RWPE1 (cell line): ENCODE measurements around the gene EML4.
A peak's percentile ranks its signal among the peaks of the same experiment; 100 is the strongest.
"Not testable (repeated sequence)": the region's sequence is repeated elsewhere in the genome, so short reads cannot be mapped to it uniquely, and the experiment has no call there.

ENCODE experiments used
- CTCF ChIA-PET: fragments of 350-600 bp; sonication (Branson Sonifier 250); formaldehyde crosslinking; extraction: SDS; loops from one replicate; lab custom pipeline; 2021; lab: Yijun Ruan, JAX
- POLR2A ChIA-PET: fragments of 400-600 bp; formaldehyde crosslinking; extraction: SDS; loops from one replicate; lab custom pipeline; 2020; ENCODE audit warnings: antibody characterized with exemption; ENCODE audit not compliant: low non-redundant PET; lab: Yijun Ruan, JAX
- DNase-seq: peaks from one replicate; pipeline ENCODE4 v3.0.0; 2012; ENCODE audit warnings: low spot score
- H3K27ac ChIP-seq: fragments of 450-650 bp; 2 replicates; pipeline ENCODE4 v1.5.1; 2017
- TF ChIP-seq, protein P1 (sequence below): fragments of 450-650 bp; conservative IDR thresholded peaks from 2 replicates; pipeline ENCODE4 v1.5.1; 2017; ENCODE audit warnings: low read depth, mild to moderate bottlenecking

Gene EML4

DNA sequence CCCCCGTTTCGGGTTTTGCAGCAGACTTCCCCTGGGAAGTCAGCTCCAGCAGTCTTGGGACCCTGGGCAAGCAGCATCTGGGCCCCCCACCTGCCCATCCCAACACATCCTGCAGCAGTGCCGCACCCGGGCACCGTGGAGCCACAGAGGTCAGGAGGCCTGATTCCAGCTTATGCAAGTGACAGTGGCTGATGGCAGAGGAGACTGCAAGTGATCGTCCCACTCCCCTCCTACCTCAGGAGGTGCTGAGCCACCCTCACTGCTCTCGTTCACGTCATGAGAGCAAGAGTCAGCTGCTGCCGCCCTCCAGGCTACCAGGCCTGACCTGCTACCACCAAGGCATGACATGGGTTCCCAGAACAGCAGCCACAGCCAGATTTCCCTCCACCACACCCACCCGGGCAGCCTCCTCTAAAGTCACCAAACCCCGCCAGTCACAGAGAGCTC is 173.7 kb downstream of the EML4 start:
- TF ChIP-seq, protein P1, sequence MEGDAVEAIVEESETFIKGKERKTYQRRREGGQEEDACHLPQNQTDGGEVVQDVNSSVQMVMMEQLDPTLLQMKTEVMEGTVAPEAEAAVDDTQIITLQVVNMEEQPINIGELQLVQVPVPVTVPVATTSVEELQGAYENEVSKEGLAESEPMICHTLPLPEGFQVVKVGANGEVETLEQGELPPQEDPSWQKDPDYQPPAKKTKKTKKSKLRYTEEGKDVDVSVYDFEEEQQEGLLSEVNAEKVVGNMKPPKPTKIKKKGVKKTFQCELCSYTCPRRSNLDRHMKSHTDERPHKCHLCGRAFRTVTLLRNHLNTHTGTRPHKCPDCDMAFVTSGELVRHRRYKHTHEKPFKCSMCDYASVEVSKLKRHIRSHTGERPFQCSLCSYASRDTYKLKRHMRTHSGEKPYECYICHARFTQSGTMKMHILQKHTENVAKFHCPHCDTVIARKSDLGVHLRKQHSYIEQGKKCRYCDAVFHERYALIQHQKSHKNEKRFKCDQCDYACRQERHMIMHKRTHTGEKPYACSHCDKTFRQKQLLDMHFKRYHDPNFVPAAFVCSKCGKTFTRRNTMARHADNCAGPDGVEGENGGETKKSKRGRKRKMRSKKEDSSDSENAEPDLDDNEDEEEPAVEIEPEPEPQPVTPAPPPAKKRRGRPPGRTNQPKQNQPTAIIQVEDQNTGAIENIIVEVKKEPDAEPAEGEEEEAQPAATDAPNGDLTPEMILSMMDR: no peak
- ChIA-PET CTCF (no interaction called here), POLR2A (no interaction called here)
- H3K27ac ChIP-seq: peak overlapping the region; percentile 66
- DNase-seq: no peak

DNA sequence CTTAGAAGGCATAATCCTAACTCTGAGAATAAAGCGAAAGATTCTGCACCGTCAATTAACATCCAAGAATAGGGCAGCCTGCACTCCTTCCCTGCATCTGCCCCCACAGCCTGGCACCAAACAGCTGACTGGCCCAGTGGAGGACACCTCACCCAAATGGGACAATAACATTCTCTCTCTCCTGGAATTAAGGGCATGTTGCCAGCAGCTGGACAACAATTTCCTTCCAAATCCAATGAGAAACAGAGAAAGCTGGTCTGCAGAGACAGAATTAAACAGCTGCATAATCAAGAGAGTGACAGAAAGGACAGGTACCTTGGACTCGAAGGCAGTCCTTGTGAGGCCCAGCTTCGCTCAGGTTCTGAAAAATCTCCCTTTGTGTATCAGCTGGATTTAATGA is 176.8 kb downstream of the EML4 start:
- POLR2A ChIA-PET: no interaction called here
- DNase-seq: no peak
- TF ChIP-seq, protein P1: no peak

DNA sequence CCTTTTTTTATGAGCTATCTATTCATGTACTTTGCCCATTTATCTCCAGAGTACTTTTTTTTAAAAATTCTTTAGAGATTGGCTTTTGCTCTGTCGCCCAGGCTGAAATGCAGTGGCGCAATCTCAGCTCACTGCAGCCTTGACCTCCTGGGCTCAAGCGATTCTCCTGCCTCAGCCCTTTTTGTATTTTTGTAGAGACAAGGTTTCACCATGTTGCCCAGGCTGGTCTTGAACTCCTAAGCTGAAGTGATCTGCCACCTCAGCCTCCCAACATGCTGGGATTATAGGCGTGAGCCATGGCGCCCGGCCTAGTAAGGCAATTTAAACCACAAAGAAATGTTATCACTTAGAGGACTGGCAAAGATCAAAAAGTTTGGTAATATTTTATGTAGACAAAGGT is 177.7 kb downstream of the EML4 start:
- H3K27ac ChIP-seq, POLR2A ChIA-PET, DNase-seq: not testable (repeated sequence)
- CTCF ChIA-PET: interaction anchor here (0.7 kb wide), 1 partner anchor 96 kb away, joined by 4 read pairs; no protein-coding TSS in a partner anchor

More for the DNA sequence above, 176.8 kb downstream of the EML4 start:
- CTCF ChIA-PET: interaction anchor here (0.5 kb wide), 1 partner anchor 26 kb away, joined by 3 read pairs; no protein-coding TSS in a partner anchor
- H3K27ac ChIP-seq: no peak overlapping the region

DNA sequence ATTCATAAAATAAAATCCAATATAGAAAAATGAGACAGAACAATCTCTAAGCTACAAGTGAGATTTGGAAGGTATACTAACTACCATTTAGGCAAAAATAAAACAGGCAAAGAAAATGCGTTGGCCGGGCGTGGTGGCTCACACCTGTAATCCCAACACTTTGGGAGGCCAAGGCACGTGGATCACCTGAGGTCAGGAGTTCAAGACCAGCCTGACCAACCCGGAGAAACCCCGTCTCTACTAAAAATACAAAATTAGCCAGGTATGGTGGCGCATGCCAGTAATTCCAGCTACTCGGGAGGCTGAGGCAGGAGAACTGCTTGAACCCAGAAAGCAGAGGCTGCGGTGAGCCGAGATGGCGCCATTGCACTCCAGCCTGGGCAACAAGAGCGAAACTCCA is 178.4 kb downstream of the EML4 start:
- H3K27ac ChIP-seq, DNase-seq, POLR2A ChIA-PET: not testable (repeated sequence)
- CTCF ChIA-PET: interaction anchor here (0.7 kb wide), 1 partner anchor 95 kb away, joined by 4 read pairs; no protein-coding TSS in a partner anchor

DNA sequence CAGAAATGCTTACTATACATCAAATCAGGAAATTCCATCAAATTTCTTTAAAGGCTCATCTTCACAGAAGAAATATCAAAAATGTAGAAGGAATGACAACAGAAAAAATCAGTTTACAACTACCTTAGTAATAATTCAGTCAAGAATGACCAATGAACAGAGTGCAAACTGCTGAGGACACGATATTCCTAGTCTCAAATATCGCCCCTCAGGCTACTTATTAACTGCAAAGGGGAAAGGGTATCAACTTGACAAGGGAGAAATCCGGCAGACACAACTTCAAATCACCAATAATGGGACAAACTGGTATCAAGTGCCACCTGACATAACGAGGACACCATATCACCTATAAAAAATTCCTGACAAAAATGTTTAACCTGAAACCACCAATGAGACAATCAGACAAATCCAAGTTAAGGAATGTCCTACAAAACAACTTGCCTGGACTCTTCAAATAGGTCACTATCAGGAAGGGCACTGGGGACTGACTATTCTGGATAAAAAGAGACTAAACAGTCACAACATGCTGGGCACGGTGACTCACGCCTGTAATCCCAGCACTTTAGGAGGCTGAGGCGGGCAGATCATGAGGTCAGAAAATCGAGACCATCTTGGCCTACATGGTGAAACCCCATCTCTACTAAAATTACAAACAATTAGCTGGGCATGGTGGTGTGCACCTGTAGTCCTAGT is 179.1 kb downstream of the EML4 start:
- no peak for DNase-seq
- TF ChIP-seq, protein P1: no peak
- CTCF ChIA-PET: no interaction called here
- H3K27ac ChIP-seq: no peak overlapping the region
- POLR2A ChIA-PET: no interaction called here

DNA sequence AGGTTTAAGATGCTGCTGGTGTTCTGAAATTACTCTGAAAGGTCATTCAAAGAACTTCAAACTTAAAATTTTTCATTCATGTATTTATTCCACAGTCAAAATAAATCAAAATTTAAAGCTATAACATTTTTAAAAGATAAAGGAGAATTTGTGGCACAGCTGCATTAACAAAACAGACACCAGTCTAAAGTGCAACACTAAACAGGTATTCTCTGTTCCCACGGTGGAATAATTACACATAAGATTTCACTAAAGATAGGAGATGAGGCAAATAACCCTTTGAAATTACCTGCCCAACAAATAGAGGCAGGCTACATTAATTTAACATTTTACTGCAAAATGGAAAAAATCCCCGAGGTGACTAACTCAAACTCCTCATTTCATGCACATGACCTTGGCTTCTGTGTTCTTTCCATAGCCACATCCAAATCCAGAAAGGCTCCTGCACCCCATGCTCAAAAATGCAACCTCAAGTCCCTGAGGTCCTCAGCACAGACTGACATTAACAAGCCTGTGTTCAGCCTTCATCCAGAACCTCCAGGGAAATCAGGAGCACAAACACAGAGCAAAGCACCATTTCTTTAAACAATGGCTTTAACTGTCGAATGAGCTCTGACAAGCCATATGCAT is 181.4 kb downstream of the EML4 start:
- TF ChIP-seq, protein P1: no peak
- CTCF ChIA-PET: interaction anchor here (0.6 kb wide), 1 partner anchor 248 kb away, joined by 3 read pairs; no protein-coding TSS in a partner anchor
- POLR2A ChIA-PET: no interaction called here
- DNase-seq: no peak
- H3K27ac ChIP-seq: no peak overlapping the region

DNA sequence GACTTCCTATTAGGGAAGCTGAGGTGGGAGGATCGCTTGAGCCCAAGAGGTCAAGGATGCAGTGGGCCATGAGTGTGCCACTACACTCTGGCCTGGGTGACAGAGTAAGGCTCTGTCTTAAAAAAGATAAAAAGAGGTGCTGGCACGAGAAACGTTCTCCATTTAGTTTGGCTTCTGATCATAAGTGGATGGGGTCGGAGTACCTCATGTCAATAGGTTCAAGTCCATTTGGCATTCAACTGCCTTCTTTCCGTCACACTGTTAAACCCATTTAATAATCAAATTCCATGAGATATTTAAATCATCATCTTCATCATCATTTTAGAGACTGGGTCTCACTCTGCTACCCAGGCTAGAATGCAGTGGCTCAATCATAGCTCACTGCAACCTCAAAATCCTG is 182.7 kb downstream of the EML4 start:
- POLR2A ChIA-PET: no interaction called here
- H3K27ac ChIP-seq: no peak overlapping the region
- DNase-seq: no peak
- CTCF ChIA-PET: interaction anchor here (1.1 kb wide), 1 partner anchor 8 kb away, joined by 3 read pairs; no protein-coding TSS in a partner anchor
- TF ChIP-seq, protein P1: no peak
